HS-27A (cell line): Measurements from ENCODE around the gene ACY1.

Experiments
- DNase-seq: peaks from one replicate; pipeline ENCODE4 v3.0.0-alpha.2; 2012; ENCODE audit warnings: low read depth, missing footprints

ACY1 gene

DNA sequence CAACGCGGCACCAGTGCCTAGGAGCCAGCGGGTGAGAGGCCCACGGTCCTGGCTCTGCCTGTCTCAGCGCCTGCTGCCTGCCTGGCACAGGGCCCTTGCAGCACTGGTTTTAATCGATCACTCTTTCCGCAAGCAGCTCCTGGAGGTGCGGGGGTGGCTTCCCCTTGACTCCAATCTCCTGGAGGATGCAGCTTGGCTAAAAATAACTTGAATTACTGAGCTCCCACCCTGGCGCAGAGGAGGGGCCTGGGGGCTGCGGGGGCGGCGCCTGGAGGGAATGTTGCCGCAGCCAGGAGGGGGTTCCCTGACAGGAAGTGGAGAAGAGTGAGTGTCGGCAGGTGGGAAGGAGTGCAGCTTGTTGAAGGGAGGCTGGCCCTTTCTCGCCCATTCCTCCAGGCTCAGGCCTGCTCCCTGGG, 22.2 kb downstream of the ACY1 start:
- no peak for DNase-seq

DNA sequence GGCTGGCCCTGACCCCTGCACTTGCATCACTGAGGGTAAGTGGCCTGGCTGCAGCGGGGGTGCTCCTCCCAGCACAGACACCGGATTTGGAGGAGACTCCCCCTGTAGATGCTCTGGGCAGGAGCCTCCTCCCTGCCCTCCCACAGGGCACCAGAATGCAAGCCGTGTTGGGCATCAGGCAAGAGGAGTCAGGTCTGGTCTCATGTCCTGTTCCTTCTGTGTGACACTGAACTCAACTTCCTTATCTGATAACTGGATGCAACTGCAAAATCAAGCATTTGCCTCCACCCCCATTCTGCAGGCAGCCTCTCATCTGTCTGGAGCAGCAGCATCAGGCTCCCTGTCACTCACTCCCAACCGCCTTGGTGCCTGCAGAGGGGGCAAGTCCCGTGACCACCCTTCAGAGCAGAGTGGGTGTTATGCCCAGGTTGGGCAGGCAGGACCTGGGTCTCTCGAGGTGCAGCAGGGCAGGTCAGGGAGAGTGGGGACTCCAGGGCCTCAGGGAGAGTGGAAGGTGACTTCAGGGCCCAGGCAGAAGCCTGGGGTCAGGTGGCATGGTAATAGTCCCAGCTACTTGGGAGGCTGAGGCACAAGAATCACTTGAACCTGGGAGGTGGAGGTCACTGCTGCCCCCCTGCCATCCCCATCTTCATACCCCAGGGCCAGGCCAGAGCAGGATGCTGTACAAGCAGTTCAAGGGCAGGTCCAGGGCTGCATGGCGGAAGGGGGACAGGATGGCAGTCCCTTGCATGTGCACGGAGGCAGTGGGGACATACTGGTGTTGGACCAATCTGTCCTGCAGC, 22.9 kb downstream of the ACY1 start:
- DNase-seq: no peak

DNA sequence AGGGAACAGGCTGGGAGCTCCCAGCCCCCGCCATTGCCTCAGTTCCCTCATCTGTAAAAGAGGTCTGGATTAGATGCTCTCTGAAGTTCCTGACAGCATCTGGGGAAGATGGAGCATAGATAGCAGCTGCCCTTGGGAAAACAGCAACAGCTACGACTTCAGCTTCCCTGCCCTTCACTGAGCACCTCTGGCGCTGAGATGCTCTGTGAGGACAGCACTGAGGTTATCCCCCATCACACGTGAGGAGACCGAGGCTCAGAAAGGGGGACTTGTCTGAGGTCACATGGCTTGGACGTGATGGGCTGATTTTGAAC, 23.4 kb downstream of the ACY1 start:
- DNase-seq: no peak

DNA sequence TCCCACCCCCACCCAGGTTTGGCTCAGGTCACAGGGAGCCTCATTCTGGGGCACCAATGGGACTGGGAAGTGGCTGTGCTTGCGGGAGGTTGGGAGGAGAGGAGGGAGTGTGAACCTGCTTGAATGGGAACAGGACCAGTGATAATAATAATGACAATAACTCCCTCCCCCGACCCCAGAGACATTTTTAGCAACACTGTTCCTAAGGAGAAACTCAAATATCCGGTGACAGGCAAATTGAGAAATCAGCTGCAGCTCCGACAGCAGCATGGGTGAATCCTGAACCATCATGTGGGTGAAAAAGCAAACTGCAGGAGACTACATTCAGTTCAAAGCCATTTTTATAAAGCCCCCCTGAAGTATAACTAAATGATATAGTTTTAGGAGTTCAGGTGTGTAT, 24.0 kb downstream of the ACY1 start:
- no peak for DNase-seq

DNA sequence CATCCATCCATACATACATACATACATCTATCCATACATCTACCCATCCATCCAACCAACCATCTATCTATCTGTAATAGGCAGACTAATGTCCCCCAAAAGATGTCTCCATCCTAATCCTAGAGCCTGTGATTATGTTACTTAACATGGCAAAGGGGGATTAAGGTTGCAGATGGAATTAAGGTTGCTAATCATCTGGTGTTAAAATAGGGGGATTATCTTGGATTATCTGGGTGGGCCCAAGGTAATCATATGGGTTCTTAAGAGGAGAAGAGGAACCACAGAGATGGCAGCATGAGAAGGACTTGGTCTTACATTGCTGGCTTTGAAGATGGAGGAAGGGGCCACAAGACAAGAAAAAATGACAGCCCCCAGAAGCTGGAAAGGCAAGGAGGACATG, 27.1 kb downstream of the ACY1 start:
- DNase-seq: no peak

DNA sequence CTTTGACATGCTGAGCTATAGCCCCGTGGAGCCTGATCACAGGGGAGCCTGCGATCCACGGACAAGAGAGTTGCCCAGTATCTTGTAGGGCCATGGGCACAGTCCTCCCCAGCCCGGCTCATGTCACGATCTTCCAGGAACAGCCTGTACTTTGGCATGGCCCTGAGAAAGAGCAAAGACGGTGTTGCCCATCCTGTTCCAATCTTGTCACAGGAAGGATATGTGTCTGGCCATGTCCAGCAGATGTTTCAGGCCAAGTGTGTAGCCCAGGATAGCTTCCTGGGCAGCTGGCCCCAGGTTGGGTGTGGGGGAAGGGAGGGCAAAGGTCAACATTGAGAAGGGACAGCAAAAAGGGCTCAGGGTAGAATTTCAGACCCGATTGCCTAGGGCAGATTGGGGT, 29.4 kb downstream of the ACY1 start:
- DNase-seq: no peak

DNA sequence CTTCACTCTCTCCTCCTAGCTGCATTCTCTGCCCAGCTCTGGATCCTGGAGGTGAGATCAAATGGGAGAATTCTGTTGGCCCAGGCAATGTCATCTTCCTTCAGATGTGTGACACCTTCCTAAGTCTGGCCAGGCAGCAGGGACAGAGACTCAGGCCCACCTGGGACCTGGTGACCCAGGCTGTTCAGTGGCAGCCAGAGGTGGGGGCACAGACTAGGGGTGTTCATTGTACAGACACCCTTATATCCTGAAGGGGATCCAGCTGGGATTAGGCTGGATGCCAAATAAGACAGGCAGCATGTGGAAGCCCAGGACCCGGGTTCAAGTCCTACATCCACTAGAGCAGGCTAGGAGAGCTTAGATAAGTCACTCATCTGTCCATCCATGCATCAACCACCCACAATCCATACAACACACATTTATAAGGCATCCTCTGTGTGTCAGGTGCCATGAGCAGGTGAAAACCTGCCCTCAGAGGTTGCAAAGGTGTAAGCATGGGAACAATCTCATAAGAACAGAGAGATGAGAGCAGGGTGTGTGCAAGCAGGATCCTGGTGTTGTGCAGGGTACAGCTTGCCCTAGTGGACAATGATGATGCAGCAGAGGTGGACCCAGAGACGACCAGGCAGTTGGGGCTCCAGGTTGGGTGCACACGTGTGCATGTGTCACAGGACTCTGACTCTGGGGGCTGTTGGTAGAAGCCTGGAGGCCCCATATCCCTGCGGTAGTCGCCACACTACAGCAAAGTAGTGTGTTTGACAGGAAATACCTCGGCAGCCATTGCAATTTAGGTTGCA, 30.7 kb downstream of the ACY1 start:
- DNase-seq: no peak

DNA sequence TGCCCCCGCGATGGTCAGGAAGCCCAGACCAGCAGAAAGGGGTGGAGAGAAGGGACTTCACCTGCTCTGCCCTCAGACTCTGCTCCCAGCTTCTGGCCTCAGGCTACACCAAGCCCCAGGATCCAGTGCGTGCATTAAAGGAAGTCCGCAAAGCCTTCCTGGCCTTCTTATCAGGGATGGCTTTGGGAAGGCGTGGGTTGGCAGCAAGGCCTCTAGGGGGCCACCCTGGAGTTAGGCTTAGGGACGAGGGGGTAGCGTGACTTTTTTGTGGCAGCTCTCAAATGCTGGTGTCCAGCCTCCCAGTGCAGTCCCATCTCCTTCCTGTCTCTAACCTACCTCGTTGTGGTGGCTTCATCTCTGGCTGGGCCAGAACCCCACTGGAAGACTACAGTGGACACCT, 31.3 kb downstream of the ACY1 start:
- no peak for DNase-seq

DNA sequence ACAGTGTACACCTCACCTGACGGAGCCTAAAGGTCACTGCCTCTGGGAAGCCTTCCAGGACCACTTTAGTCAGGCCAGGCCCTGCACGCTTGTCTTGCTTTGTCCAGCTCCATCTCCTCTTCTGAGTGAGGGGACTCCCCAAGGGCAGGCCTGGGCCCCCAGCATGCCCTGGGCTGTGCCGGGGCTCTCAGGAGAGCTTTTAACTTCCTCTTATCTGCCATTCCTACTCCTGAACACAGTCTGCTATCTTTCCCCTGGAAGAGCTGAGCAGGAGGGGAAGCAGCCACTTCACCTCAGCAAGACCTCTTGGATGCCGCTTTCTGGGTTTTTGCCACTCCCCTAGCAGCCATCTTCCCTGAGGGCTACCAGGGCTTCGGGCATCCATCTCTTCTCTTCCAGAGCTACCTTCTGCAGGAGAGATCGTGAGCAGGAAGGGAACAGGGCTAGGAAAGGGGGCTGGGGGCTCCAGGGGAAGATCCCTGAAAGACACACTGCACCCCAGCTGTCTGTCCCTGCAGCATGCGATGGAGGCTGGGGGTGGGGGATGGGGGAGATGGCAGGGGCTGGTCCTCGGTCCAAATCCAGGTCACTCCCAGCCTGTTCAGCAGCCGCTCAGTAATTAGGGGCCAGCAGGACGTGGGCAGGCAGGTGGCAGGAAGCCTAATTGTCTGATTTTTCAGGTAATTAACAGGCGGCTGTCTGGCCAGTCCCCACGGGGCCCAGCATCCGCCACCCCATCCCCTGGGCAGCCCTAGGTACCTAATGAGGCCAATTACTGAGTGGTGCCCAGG, 32.3 kb downstream of the ACY1 start:
- no peak for DNase-seq

DNA sequence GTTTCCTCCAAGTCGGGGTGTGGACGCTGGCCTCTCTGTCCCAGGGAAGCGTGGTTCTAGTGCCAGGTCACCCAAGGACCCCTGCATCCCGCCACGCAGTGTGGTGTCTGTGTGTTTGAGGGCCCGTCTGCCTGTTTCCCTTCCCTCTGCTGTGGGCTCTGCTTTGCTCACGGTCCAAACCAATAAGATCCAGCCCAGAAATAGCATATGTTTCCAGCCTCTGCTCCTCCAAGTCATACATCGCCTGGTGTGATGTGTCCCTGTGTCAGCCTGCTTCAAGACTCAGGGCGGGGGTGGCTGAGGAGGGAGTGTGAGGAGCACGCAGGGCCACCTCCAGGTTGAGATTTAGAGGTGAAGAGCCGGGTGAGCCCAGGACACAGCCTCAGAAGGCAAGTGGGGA, 34.3 kb downstream of the ACY1 start:
- no peak for DNase-seq

DNA sequence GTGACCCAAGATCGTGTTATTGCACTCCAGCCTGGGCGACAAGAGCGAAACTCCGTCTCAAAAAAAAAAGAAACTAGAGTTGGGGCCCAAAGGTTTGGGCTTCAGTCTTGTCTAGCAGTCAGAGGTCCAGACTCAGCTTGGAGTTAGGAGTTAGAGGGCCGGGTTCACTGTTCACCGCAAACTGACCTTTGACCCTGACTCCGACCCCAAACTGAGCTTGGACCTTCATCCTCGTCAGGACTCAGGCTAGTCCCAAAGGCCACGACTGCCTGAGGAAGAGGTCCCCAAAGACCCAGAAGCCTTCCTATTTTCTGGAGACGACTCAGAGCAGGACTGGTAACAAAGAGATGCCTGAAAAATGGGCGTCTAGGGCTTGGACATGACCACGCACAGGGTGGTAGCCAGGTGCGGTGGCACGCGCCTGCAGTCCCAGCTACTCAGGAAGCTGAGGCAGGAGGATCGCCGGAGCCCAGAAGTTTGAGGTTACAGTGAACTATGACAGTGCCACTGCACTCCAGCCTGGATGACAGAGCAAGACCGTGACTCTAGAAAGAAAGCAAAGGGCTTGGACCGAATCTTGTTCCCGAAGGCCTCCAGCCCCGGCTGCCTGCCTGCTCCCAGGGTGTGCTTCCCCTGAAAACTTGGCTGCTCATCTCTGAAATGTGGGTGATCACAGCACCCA, 35.1 kb downstream of the ACY1 start:
- DNase-seq: no peak

DNA sequence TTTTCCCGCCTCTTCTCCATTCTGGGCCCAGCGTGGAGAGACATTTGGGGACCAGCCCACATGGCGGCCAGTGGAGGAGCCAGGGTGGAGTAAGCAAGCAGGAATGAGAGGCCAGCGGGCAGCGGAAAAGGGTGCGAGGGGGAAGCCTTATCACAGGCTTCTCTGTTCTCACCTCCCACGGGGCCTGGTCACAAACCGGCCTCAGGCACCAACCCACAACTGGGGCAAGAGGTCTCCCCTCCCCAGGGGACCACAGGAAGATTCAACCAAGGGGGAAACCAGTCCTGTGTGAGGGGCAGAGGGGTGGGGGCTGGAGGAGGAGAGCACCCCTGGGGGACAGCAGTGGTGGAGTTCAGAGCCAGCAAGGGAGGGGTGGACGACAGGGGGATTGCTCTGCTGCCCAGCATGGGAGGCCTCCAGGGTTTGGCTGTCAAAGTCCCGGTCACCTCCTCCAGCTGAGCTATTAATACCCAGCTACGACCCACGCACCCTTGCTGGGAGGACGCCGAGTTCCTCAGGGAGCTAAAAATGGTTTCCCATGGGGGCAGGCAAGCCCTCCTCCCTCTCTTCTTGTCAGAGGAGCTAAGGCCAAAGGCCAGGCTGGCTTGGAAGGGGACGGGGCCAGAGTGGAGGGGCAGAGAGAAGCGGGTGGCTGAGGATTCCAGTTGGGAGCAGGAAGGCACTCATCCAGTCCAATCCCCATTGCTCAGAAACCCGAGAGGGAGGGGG, 36.2 kb downstream of the ACY1 start:
- no peak for DNase-seq

DNA sequence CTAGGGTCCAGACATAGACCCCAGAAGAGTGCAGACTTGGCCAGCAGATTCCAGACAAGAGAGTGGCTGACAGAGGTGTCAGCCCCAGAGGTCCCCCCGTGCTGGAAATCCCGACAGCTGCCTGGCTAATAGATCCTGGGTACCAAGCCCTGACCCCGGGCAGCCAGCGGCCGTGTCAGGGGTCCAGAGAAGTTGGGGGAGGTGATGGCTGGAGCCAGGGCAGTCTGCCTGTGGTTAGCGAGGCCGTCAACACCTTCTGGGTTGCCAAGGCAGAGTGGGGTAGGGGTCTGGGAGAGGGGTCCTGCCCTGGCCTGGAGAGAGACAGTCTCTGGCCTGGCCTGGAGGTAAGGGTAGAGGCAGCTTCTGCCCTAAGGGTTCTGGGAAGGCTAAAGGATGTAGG, 37.5 kb downstream of the ACY1 start:
- DNase-seq: no peak

DNA sequence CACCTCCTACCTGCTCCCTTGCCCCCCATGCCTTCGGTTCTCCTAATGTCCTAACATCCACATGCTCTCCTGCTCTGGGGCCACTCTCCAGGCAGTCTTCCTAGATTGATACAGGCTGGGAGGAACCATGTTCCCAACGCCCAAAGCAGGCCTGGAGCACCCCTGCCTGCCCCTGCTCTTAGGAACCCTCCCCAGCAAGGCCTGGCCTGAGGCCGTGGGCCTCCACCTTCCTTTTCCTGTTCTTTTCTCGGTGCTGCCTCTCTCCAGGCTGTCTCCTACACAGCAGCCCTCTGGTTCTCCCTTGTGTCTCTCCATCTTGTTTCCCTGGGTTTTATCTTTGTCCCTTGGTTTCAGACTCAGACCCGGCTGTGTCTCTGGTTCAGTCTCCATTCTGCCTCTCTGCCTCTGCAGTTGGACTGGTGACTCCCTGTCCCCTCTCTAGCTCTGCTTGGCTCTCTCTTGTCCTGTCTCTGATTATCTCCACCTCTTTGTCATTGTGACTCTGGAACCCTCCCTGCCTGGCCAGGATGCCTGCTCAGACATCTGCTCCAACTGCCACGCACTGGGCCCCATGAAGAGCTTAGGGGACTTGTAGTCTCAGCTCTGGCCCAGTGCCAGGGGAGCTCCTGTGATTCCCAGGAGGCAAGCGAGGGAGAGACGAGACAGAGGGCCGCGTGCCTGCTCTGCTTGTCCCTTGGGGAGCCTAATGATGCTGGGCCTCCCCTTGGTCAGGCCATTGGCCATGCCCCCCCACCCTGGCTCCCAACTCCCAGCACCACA, 38.3 kb downstream of the ACY1 start:
- DNase-seq: no peak

DNA sequence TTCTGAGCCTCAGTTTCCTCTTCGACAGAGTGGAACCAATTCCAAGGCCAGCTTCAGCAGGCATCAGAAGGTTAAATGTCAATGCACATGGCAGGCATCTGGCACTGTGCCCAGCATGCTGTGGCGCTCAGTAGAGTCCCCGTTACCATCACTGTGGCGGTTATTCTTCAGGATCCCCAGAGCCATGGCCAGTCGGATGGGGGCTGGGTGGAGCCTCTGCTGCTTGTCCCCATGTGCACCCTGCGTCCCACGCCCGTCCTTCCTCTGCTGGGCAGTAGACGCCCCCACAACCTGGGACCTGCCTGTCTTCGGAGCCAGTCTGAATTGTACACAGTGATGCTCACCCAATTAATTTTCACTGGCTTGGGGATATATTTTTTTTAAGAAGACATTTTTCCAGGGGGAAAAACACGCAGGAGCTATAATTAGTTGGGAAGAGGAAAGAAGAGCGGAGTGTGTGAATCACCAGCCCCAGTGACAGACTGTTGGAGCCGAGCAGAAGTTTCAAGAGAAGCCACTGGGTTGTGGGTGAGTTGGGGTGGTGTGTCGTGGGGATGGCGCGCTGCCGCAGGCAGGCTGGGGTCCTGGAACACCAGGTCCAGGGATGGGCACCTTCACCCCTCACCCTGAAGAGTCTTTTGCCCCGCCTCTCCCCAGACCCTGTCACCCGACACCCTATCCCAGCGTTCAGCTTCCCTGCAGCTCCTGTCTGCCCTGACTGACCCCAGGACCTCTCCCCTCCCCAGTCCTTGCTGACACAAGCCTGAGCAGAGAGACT, 39.2 kb downstream of the ACY1 start:
- DNase-seq: no peak

DNA sequence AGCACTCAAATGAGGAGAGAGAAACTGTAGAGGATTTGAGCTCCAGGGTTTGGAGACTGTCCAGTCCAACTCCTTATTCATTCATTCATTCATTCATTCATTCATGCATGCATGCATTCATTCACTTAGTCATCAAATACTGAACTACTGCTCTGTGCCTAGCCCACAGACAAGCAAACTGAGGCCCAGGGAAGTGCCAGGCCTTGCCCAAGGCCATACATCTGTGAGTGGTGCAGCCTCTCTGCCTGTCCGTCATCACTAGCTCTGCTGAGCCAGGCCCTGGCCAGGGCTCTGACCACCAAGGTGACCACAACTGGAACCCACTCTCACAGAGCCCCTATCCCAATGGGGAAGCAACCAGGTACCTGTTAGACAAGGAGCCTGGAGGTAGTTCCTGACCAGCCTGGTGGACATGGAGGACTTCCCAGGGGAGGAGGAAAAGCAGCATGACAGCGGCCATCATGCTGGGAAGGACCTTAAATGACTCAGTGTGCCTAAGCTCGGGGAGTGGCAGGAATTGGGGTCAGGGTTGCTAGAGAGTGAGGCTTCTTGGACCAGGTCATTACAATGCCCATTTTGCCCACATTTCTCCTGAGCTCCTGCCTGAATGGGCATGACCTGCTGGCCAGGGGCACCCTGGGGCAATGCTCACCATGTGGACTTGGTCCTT, 39.9 kb downstream of the ACY1 start:
- DNase-seq: no peak

DNA sequence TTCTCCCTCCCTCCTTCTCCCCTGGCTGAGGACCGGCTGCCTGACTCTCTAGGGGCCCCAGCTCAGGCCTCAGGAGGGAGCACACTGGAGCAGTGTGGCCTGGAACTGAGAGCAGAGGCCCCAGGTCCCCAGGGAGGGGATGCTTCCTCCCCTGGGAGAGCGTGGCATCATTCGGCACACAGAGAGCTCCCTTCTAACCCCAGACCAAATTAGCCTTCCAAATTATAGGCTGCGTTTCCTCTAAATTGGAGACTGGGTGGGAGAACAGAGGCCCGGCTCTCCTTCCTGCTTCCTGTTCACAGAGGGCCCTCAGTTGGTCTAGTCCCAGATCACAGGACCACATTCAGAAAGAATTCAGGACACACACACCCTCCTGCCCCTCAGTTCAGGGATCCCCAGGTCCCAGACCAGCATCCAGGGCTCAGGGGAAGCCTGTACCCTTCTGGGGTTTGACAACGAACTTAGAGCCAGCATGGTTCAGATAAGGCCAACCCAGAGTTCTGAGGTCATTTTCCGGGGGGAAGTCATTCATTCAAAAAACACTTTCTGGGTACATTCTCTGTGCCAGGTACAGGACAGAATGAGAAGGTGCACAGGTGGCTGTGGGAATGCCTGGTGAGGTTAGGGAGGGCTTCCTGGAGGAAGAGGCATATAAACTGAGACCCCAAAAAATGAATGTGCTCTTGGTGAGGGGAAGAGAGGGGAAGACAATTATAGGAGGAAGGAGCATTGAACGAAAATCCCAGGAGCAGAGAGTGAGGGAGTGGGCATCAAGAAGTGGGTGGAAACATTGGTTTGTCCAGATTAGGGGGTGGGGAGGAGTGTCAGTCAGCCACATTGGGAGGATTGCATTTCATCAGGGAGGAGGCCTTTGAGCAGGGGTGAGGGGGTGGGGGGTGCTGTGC, 40.8 kb downstream of the ACY1 start:
- no peak for DNase-seq

DNA sequence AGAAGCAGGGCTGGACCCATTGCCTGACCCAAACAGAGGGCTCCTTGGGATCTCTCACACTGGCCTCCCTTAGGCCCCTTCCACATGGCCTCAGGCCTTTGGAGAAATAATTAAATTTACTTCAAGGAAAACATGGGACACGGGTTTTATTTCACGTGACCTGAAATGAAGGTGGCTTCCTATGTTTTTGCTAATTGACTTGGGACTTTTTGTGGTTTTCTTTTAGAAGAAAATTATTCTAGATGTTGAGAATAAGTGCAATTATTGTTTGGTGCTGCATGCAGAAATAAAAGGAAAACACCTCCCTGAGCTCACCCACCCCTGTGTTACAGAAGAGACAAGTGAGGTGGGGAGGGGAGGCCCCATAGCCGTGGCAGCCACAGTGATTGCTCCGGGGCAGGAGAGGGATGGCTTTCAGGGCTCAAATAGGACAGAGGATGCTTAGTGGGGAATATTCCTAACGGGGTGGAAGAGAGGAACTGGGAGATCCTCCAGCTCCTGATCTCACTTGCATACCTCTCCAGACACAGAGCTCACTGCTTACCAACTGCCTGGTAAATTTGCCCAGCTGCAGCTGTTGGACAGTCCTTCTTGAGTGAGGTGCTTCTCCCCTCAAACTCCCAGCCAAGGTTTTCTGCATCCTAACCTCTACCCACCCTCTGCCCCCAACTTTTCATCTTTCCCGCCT, 41.6 kb downstream of the ACY1 start:
- no peak for DNase-seq
